Left ventricle myocardium inferior (tissue), 1 donor: ENCODE results near the gene NRP2. TPM values are rescaled to one million over a fixed set of nuclear protein-coding genes. Genes with fewer than 3 reads are reported as not detected.
A peak's percentile ranks its signal among the peaks of the same experiment; 100 is the strongest.

Source experiments
- DNase-seq: peaks from one replicate; pipeline ENCODE4 v3.0.0-alpha.2; 2020
- H3K27ac ChIP-seq: fragments of 200-600 bp; replicated peaks from 2 replicates; pipeline ENCODE4 v1.8.0; 2021
- H3K27me3 ChIP-seq: fragments of 200-600 bp; 2 replicates; pipeline ENCODE4 v1.8.0; 2021; ENCODE audit warnings: low read depth
- H3K36me3 ChIP-seq: fragments of 200-600 bp; 2 replicates; pipeline ENCODE4 v1.8.0; 2021
- H3K4me1 ChIP-seq: fragments of 200-600 bp; 2 replicates; pipeline ENCODE4 v1.8.0; 2021
- H3K4me3 ChIP-seq: fragments of 200-600 bp; 2 replicates; pipeline ENCODE4 v1.8.0; 2021; ENCODE audit warnings: mild to moderate bottlenecking, moderate library complexity
- H3K9me3 ChIP-seq: fragments of 200-600 bp; replicated peaks from 2 replicates; pipeline ENCODE4 v1.8.0; 2021
- intact Hi-C: fragments of 100-400 bp; cut with micrococcal nuclease; formaldehyde crosslinking; loops from one replicate; pipeline ENCODE4 v1.11.0; 2022
- total RNA-seq: library from RNA; stranded (reverse); fragmentation: NEBNext Ultra II Directional; extraction: Animal tissue kit (Norgen Biotek cat#: 25700); gene quantifications from one replicate; pipeline ENCODE4 v1.2.1, GENCODE V29; 2021
- TF ChIP-seq, protein P1 (sequence below): fragments of 200-600 bp; IDR thresholded peaks from 2 replicates; pipeline ENCODE4 v1.8.0; 2021; ENCODE audit warnings: antibody characterized with exemption, mild to moderate bottlenecking, borderline replicate concordance
- donor health status: DM: no; HTN: yes; CAD: no; lungs with severe emphysema.

NRP2 gene
- total RNA-seq, 1 donor from 2014 or later: 7.6 TPM

- Histone ChIP-seq H3K4me1 (peaks cover 51% of the 10 kb centered on the region), H3K27me3 (peaks cover 12% of the 10 kb centered on the region), H3K9me3 (no peaks in the 10 kb centered on the region), H3K36me3 (no peaks in the 10 kb centered on the region), H3K27ac (peak overlapping the region; percentile 56), H3K4me3 (no peak overlapping the region)
- DNase-seq: no peak
- intact Hi-C loops: no loop called here
- TF ChIP-seq, protein P1, sequence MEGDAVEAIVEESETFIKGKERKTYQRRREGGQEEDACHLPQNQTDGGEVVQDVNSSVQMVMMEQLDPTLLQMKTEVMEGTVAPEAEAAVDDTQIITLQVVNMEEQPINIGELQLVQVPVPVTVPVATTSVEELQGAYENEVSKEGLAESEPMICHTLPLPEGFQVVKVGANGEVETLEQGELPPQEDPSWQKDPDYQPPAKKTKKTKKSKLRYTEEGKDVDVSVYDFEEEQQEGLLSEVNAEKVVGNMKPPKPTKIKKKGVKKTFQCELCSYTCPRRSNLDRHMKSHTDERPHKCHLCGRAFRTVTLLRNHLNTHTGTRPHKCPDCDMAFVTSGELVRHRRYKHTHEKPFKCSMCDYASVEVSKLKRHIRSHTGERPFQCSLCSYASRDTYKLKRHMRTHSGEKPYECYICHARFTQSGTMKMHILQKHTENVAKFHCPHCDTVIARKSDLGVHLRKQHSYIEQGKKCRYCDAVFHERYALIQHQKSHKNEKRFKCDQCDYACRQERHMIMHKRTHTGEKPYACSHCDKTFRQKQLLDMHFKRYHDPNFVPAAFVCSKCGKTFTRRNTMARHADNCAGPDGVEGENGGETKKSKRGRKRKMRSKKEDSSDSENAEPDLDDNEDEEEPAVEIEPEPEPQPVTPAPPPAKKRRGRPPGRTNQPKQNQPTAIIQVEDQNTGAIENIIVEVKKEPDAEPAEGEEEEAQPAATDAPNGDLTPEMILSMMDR: no peak
Observed at GRCh38 chr2:205758500-205758899, 76.2 kb downstream of the NRP2 start.

DNA sequence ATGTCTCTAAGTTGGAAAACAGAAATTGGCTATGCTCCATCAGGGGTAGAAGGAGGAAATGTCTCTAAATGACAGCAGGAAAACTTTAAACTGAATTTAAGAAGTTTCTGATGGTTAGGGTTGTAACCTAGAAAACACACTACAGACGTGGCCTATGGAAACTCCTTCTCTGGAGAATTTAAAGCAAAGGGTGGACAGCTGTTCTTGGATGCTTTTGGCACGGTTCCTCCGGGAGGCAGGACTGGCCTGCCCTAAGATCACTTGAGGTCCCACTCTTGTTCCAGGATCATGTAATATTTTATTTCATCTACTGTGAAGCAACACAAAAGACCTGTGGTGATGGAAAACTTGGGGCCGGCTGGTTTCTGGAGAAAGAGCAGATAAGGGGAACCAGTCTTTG, 77.0 kb downstream of the NRP2 start:
- TF ChIP-seq, protein P1: no peak
- H3K4me3 ChIP-seq: no peak overlapping the region
- H3K4me1 ChIP-seq: peaks cover 58% of the 10 kb centered on the region
- H3K27ac ChIP-seq: peak overlapping the region; percentile 56
- no peak for DNase-seq
- no peaks in the 10 kb centered on the region for H3K9me3 ChIP-seq
- intact Hi-C loops: no loop called here
- H3K27me3 ChIP-seq: peaks cover 19% of the 10 kb centered on the region
- no peaks in the 10 kb centered on the region for H3K36me3 ChIP-seq

- H3K4me3 ChIP-seq: no peak overlapping the region
- intact Hi-C loops: no loop called here
- H3K36me3 ChIP-seq: no peaks in the 10 kb centered on the region
- TF ChIP-seq, protein P1: no peak
- DNase-seq: no peak
- H3K9me3 ChIP-seq: no peaks in the 10 kb centered on the region
- peaks cover 55% of the 10 kb centered on the region for H3K4me1 ChIP-seq
- no peak overlapping the region for H3K27ac ChIP-seq
- peaks cover 24% of the 10 kb centered on the region for H3K27me3 ChIP-seq
Observed at GRCh38 chr2:205759732-205760131, 77.4 kb downstream of the NRP2 start.

GRCh38 chr2:205760157-205760556, 77.9 kb downstream of the NRP2 start:
- Histone ChIP-seq H3K4me3 (no peak overlapping the region), H3K27me3 (peaks cover 28% of the 10 kb centered on the region), H3K9me3 (no peaks in the 10 kb centered on the region), H3K4me1 (peaks cover 51% of the 10 kb centered on the region), H3K36me3 (no peaks in the 10 kb centered on the region), H3K27ac (no peak overlapping the region)
- DNase-seq: no peak
- intact Hi-C loops: no loop called here
- TF ChIP-seq, protein P1: no peak

DNA sequence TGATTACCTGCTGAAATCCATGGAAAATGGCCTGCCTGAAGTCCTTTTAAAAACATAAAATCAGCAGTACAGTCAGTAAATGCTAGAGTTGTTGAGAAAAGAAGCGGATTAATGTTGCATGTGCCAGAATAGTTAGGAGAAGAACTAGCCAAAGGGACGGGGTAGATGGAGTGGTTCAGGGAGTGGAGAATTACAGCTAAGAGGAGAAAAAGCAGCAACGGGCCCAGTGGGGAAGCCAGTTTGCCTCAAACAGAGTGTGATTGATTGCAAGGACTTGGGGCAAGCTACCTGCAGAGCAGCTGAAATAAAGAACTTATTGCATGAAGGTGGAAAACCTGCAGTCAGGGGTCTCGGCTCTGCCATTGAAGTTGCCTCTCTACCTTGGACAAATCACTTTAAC, 79.1 kb downstream of the NRP2 start:
- no peak for DNase-seq
- Histone ChIP-seq H3K4me1 (peaks cover 38% of the 10 kb centered on the region), H3K4me3 (no peak overlapping the region), H3K9me3 (no peaks in the 10 kb centered on the region), H3K27ac (no peak overlapping the region), H3K27me3 (peaks cover 41% of the 10 kb centered on the region), H3K36me3 (no peaks in the 10 kb centered on the region)
- TF ChIP-seq, protein P1: no peak
- intact Hi-C loops: no loop called here

DNA sequence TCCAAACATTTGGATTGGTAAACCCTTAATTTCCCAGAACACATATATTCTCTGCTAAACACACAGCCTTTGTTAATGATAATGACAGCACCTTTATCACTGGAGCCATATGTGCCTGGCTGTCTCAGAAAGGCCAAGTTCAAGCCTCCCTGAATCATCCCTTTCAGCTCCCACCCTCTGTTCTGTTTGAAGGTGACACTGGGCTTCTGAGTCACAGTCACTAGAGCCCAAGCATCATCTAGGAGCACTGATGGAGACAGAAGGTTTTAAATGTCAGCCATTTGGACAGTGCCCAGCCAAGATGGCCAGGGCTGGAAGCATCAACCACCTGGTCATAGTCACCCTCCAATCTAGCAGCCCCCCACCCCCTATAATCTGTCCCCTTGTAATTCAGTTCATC, 80.6 kb downstream of the NRP2 start:
- no peaks in the 10 kb centered on the region for H3K9me3 ChIP-seq
- intact Hi-C loops: no loop called here
- no peak overlapping the region for H3K4me3 ChIP-seq
- TF ChIP-seq, protein P1: no peak
- no peak for DNase-seq
- no peak overlapping the region for H3K27ac ChIP-seq
- H3K4me1 ChIP-seq: peaks cover 36% of the 10 kb centered on the region
- no peaks in the 10 kb centered on the region for H3K36me3 ChIP-seq
- peaks cover 41% of the 10 kb centered on the region for H3K27me3 ChIP-seq
